Immature natural killer cell (primary cell): ENCODE measurements around the gene CEACAM20. TPM values are rescaled to one million over a fixed set of nuclear protein-coding genes. Genes with fewer than 3 reads are reported as not detected.
"Not testable (repeated sequence)": the region's sequence is repeated elsewhere in the genome, so short reads cannot be mapped to it uniquely, and the experiment has no call there.

Experiments
- DNase-seq, 3 donors: peaks; one replicate each; pipeline ENCODE4 v3.0.0; 2022; ENCODE audit warnings: mixed read lengths in 1 of 3
- H3K27ac Mint-ChIP-seq, 6 donors: one replicate each; pipeline ENCODE4 v1.8.0; 2020; ENCODE audit warnings: mixed read lengths in 6 of 6, mild to moderate bottlenecking in 5 of 6, inconsistent platforms in 4 of 6, moderate library complexity in 3 of 6
- H3K27me3 Mint-ChIP-seq, 3 donors: one replicate each; pipeline ENCODE4 v1.8.0; 2020 to 2021; ENCODE audit warnings: low read depth in 3 of 3, mild to moderate bottlenecking in 3 of 3, mixed read lengths in 3 of 3, moderate library complexity in 3 of 3, inconsistent platforms in 1 of 3
- H3K36me3 Mint-ChIP-seq, 3 donors: one replicate each; pipeline ENCODE4 v1.8.0; 2020; ENCODE audit warnings: mixed read lengths in 3 of 3, inconsistent platforms in 2 of 3, mild to moderate bottlenecking in 2 of 3
- H3K4me1 Mint-ChIP-seq, 2 donors: one replicate each; pipeline ENCODE4 v1.8.0; 2020; ENCODE audit warnings: inconsistent platforms in 2 of 2, mild to moderate bottlenecking in 2 of 2, mixed read lengths in 2 of 2, moderate library complexity in 1 of 2
- H3K4me3 Mint-ChIP-seq, 5 donors: one replicate each; pipeline ENCODE4 v1.8.0; 2020; ENCODE audit warnings: mild to moderate bottlenecking in 5 of 5, mixed read lengths in 5 of 5, inconsistent platforms in 3 of 5, moderate library complexity in 3 of 5
- H3K9me3 Mint-ChIP-seq, 6 donors: one replicate each; pipeline ENCODE4 v1.8.0; 2020; ENCODE audit warnings: mild to moderate bottlenecking in 6 of 6, mixed read lengths in 6 of 6, inconsistent platforms in 4 of 6, moderate library complexity in 3 of 6
- polyA plus RNA-seq, 3 donors: library from polyadenylated mRNA; unstranded; fragments of 300-500 nt; fragmentation: Illumina TruSeq; gene quantifications; one replicate each; pipeline ENCODE4 v1.2.3, GENCODE V29; 2021

The CEACAM20 gene
- polyA plus RNA-seq, 3 donors from 2014 or later = not detected

GRCh38 chr19:44499559-44499958, 29.9 kb downstream of the CEACAM20 start:
- Mint-ChIP-seq H3K27me3 (peaks cover 5 to 17% (median 12%) of the 10 kb centered on the region in 3 donors), H3K9me3 (peaks cover 13 to 19% (median 14%) of the 10 kb centered on the region in 6 donors), H3K27ac (peak overlapping the region; percentile 84 to 95 (median 90)), H3K36me3 (peaks cover 26 to 37% (median 32%) of the 10 kb centered on the region in 3 donors), H3K4me3 (peak overlapping the region; percentile 84 to 96 (median 94)), H3K4me1 (peaks cover 44 to 59% of the 10 kb centered on the region in 2 donors)
- DNase-seq = no peak

GRCh38 chr19:44498988-44499387, 30.5 kb downstream of the CEACAM20 start:
- peaks cover 5 to 17% (median 12%) of the 10 kb centered on the region in 3 donors for H3K27me3 Mint-ChIP-seq
- H3K4me1 Mint-ChIP-seq = peaks cover 44 to 59% of the 10 kb centered on the region in 2 donors
- peak overlapping the region; percentile 84 to 96 (median 94) for H3K4me3 Mint-ChIP-seq
- H3K36me3 Mint-ChIP-seq = peaks cover 30 to 42% (median 38%) of the 10 kb centered on the region in 3 donors
- peak overlapping the region in 2 of 6 donors; percentile 19 to 92 for H3K27ac Mint-ChIP-seq
- no peak for DNase-seq
- peaks cover 15 to 25% (median 19%) of the 10 kb centered on the region in 6 donors for H3K9me3 Mint-ChIP-seq

GRCh38 chr19:44496711-44497110, 32.8 kb downstream of the CEACAM20 start:
- peaks cover 28 to 45% (median 40%) of the 10 kb centered on the region in 6 donors for H3K9me3 Mint-ChIP-seq
- H3K27ac Mint-ChIP-seq = no peak overlapping the region
- H3K4me1 Mint-ChIP-seq = peaks cover 47 to 65% of the 10 kb centered on the region in 2 donors
- H3K36me3 Mint-ChIP-seq = peaks cover 52 to 65% (median 61%) of the 10 kb centered on the region in 3 donors
- H3K4me3 Mint-ChIP-seq = no peak overlapping the region
- peaks cover 7 to 13% (median 8%) of the 10 kb centered on the region in 3 donors for H3K27me3 Mint-ChIP-seq
- no peak for DNase-seq

GRCh38 chr19:44476559-44477408, 52.7 kb downstream of the CEACAM20 start:
- no peak overlapping the region for H3K4me3 Mint-ChIP-seq
- peak in 2 of 3 donors; percentile 18 to 20 for DNase-seq
- no peaks in the 10 kb centered on the region for H3K4me1 Mint-ChIP-seq
- peaks cover 14 to 25% (median 22%) of the 10 kb centered on the region in 3 donors for H3K27me3 Mint-ChIP-seq
- H3K9me3 Mint-ChIP-seq = peaks cover 70 to 100% (median 100%) of the 10 kb centered on the region in 6 donors
- peak overlapping the region in 3 of 6 donors; percentile 37 to 59 (median 41) for H3K27ac Mint-ChIP-seq
- H3K36me3 Mint-ChIP-seq = peaks cover 74 to 83% (median 75%) of the 10 kb centered on the region in 3 donors

- peak overlapping the region in 1 of 5 donors; percentile 15 for H3K4me3 Mint-ChIP-seq
- H3K9me3 Mint-ChIP-seq = peaks cover 56 to 99% (median 95%) of the 10 kb centered on the region in 6 donors
- not testable (repeated sequence) for H3K4me1 Mint-ChIP-seq, H3K27ac Mint-ChIP-seq, DNase-seq, H3K27me3 Mint-ChIP-seq
- peaks cover 23 to 51% (median 43%) of the 10 kb centered on the region in 3 donors for H3K36me3 Mint-ChIP-seq
Observed at GRCh38 chr19:44468730-44469129, 60.7 kb downstream of the CEACAM20 start.

- H3K27me3 Mint-ChIP-seq, H3K27ac Mint-ChIP-seq, H3K4me3 Mint-ChIP-seq, H3K4me1 Mint-ChIP-seq, DNase-seq: not testable (repeated sequence)
- Mint-ChIP-seq H3K9me3 (peaks cover 35 to 69% (median 63%) of the 10 kb centered on the region in 6 donors), H3K36me3 (peaks cover 8 to 31% (median 11%) of the 10 kb centered on the region in 3 donors)
Observed at GRCh38 chr19:44462600-44463286, 66.7 kb downstream of the CEACAM20 start.

Other genes starting within 250 kb of the CEACAM20 start
- gene ZNF235, start 224.7 kb downstream of the CEACAM20 start, polyA plus RNA-seq = 1 to 10 TPM; 1.3 to 1.8 (median 1.6) TPM
- not detected for gene ZNF112, start 173.0 kb downstream of the CEACAM20 start, polyA plus RNA-seq
- 1 to 10 TPM in 2 of 3 donors, under 1 TPM in 1; 0.32 to 2.7 (median 1.6) TPM for gene ZNF285, start 128.1 kb downstream of the CEACAM20 start, polyA plus RNA-seq
- gene ZNF229, start 81.2 kb downstream of the CEACAM20 start, polyA plus RNA-seq = under 1 TPM in 2 of 3 donors, not detected in 1; 0.20 to 0.21 TPM
- 1 to 10 TPM; 2.3 to 7.9 (median 3.8) TPM for gene ZNF180, start 29.2 kb downstream of the CEACAM20 start, polyA plus RNA-seq
- not detected for gene IGSF23, start 83.9 kb upstream of the CEACAM20 start, polyA plus RNA-seq
- 1 to 10 TPM in 2 of 3 donors, under 1 TPM in 1; 0.87 to 7.3 (median 2.2) TPM for gene PVR, start 114.2 kb upstream of the CEACAM20 start, polyA plus RNA-seq
- under 1 TPM in 1 of 3 donors, not detected in 2; 0.22 TPM for gene CEACAM19, start 141.8 kb upstream of the CEACAM20 start, polyA plus RNA-seq
- gene CEACAM16, start 169.5 kb upstream of the CEACAM20 start, polyA plus RNA-seq = not detected
- 10 to 100 TPM in 2 of 3 donors, 1 to 10 TPM in 1; 5.6 to 10.2 (median 10.2) TPM for gene BCL3, start 219.0 kb upstream of the CEACAM20 start, polyA plus RNA-seq
- gene CBLC, start 248.2 kb upstream of the CEACAM20 start, polyA plus RNA-seq = not detected